ENCODE results near the gene GPC6.

Gene GPC6

GRCh38 chr13:93729383-93729782 lies 502.8 kb downstream of the GPC6 start:
- POLR2A ChIA-PET, result no interaction called here
- CTCF ChIA-PET, result interaction anchor here (1.0 to 1.2 kb wide), 2 partner anchors 11 to 13 kb away, joined by 3 to 4 read pairs; no protein-coding TSS in a partner anchor
- no peak overlapping the region for H3K4me3 ChIP-seq (ENCODE audit: low read depth, low read length)
- DNase-seq (ENCODE audit: low read depth, low spot score), result no peak
- no peak for TF ChIP-seq CTCF (IDR thresholded peaks at IDR 0.05; ENCODE audit: insufficient read depth, low read length, missing control alignments)

GRCh38 chr13:93730780-93731179 lies 504.2 kb downstream of the GPC6 start:
- ChIA-PET CTCF (no interaction called here), POLR2A (no interaction called here)
- no peak for TF ChIP-seq CTCF (IDR thresholded peaks at IDR 0.05; ENCODE audit: insufficient read depth, low read length, missing control alignments)
- DNase-seq (ENCODE audit: low read depth, low spot score), result no peak
- no peak overlapping the region for H3K4me3 ChIP-seq (ENCODE audit: low read depth, low read length)

- H3K4me3 ChIP-seq (ENCODE audit: low read depth, low read length), result no peak overlapping the region
- no peak for TF ChIP-seq CTCF (IDR thresholded peaks at IDR 0.05; ENCODE audit: insufficient read depth, low read length, missing control alignments)
- CTCF ChIA-PET, result no interaction called here
- DNase-seq (ENCODE audit: low read depth, low spot score), result no peak
- POLR2A ChIA-PET, result no interaction called here
Measured at GRCh38 chr13:93732186-93732585, 505.6 kb downstream of the GPC6 start.

- peak; percentile 42 for DNase-seq (ENCODE audit: low read depth, low spot score)
- ChIA-PET POLR2A (no interaction called here), CTCF (no interaction called here)
- H3K4me3 ChIP-seq (ENCODE audit: low read depth, low read length), result no peak overlapping the region
- no peak for TF ChIP-seq CTCF (IDR thresholded peaks at IDR 0.05; ENCODE audit: insufficient read depth, low read length, missing control alignments)
Measured at GRCh38 chr13:93736081-93736480, 509.5 kb downstream of the GPC6 start.

GRCh38 chr13:93736909-93737308 lies 510.3 kb downstream of the GPC6 start:
- no peak overlapping the region for H3K4me3 ChIP-seq (ENCODE audit: low read depth, low read length)
- ChIA-PET CTCF (no interaction called here), POLR2A (no interaction called here)
- TF ChIP-seq CTCF (IDR thresholded peaks at IDR 0.05; ENCODE audit: insufficient read depth, low read length, missing control alignments), result no peak
- DNase-seq (ENCODE audit: low read depth, low spot score), result no peak

DNA sequence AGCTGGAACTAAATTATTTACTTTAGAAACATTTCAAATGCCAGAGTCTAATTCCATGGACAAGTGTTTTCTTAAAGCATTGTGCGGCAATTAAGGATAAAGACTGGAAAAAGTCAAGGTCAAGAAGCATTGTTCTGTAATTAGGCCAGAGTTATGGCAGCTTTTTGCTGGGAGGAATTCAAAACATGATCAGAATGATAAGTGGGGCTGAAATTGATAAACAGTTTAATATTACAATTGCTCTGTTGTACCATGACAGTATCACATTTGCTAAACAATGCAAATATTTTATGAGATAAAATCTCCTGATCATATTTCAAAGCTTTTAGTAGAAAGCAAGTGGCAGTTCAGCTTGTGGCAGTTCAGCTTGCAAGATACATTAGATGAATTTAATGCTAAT lies 513.7 kb downstream of the GPC6 start:
- TF ChIP-seq CTCF (IDR thresholded peaks at IDR 0.05; ENCODE audit: insufficient read depth, low read length, missing control alignments), result no peak
- H3K4me3 ChIP-seq (ENCODE audit: low read depth, low read length), result no peak overlapping the region
- POLR2A ChIA-PET, result no interaction called here
- CTCF ChIA-PET, result interaction anchor here (1.0 kb wide), 1 partner anchor 11 kb away, joined by 3 read pairs; no protein-coding TSS in a partner anchor
- no peak for DNase-seq (ENCODE audit: low read depth, low spot score)

All from AG04449 (cell line).